Ovary (tissue), 9 donors: ENCODE measurements around the gene SLCO2B1. TPM values are rescaled to one million over a fixed set of nuclear protein-coding genes. Genes with fewer than 3 reads are reported as not detected.

Experiments
- DNase-seq, 5 donors: peaks; one replicate each; pipeline ENCODE4 v3.0.0-alpha.2; 2019 to 2020
- H3K27ac ChIP-seq, 2 donors: fragments of 200-600 bp; one replicate each; pipeline versions ENCODE4 v1.5.1 to v1.8.0; 2019 to 2022
- H3K27me3 ChIP-seq: fragments of 200-600 bp; one replicate; pipeline ENCODE4 v1.8.0; 2022
- H3K36me3 ChIP-seq: fragments of 200-600 bp; sonication (generic); one replicate; pipeline ENCODE4 v1.5.1; 2019
- H3K4me1 ChIP-seq: one replicate; pipeline ENCODE4 v1.8.1; 2013; ENCODE audit warnings: mild to moderate bottlenecking, moderate library complexity; ENCODE audit not compliant: insufficient read depth
- H3K4me3 ChIP-seq: fragments of 200-600 bp; sonication (generic); one replicate; pipeline ENCODE4 v1.5.1; 2017
- H3K9me3 ChIP-seq, 2 donors: fragments of 200-600 bp in 1 of 2; sonication (generic) in 1 of 2; one replicate each; pipeline versions ENCODE4 v1.5.1 to v1.8.1; 2013 to 2019; ENCODE audit warnings: mild to moderate bottlenecking in 1 of 2, moderate library complexity in 1 of 2
- EP300 ChIP-seq: sonication (generic); formaldehyde crosslinking; IDR thresholded peaks from one replicate; pipeline ENCODE4 v1.6.1; 2017; ENCODE audit warnings: antibody characterized with exemption
- POLR2A ChIP-seq: fragments of 450-650 bp; IDR thresholded peaks from one replicate; pipeline ENCODE4 v1.6.1; 2017; ENCODE audit warnings: antibody characterized with exemption, mild to moderate bottlenecking, moderate library complexity
- WGBS, 3 donors: extraction: QIAGEN DNeasy Blood & Tissue Kit in 1 of 3; methylation state at CpG; one replicate each; pipeline versions ENCODE4 v1.1.5 to v1.1.7; 2013 to 2017; 5-methylcytosine and 5-hydroxymethylcytosine counted together
- intact Hi-C, 4 donors: fragments of 100-400 bp; cut with DNase I; formaldehyde crosslinking; loops; one replicate each; pipeline versions ENCODE4 v1.11.0 to v1.15.1; 2022 to 2023
- polyA plus RNA-seq, 2 donors: library from polyadenylated mRNA; stranded (reverse); fragments of 200-250 nt in 1 of 2; fragments of 350-450 nt in 1 of 2; fragmentation: Illumina TruSeq in 1 of 2; extraction: RNeasy Lipid Tissue Mini Kit (QIAGEN cat#74804) in 1 of 2; gene quantifications; one replicate each; pipeline ENCODE4 v1.2.3, GENCODE V29; 2013 to 2014
- total RNA-seq, 7 donors: library from RNA; depleted of rRNA in 2 of 7; stranded (reverse); fragments of >200 nt in 2 of 7; fragmentation: NEBNext Ultra II Directional in 3 of 7; extraction: Animal tissue kit (Norgen Biotek cat#: 25700) in 3 of 7; gene quantifications; one replicate each; pipeline versions ENCODE4 v1.1.0 to v1.2.4, GENCODE V29; 2016 to 2023
- TF ChIP-seq, protein P1 (sequence below), 3 donors: fragments of 450-650 bp in 2 of 3; fragments of 200-600 bp in 1 of 3; IDR thresholded peaks; one replicate each; pipeline versions ENCODE4 v1.5.1 to v1.8.0; 2016 to 2022; ENCODE audit warnings: antibody characterized with exemption in 3 of 3, mild to moderate bottlenecking in 1 of 3
- donor health status: DM: no; HTN: no; CAD: no; lungs with moderate emphysema.
- donor health status: DM: no; HTN: no; CAD: no.
- donor health status: Bipolar disorder and iron deficiency.
- donor health status: DM: yes; HTN: yes; CAD: no.
- donor health status: DM: no; HTN: no; CAD: no.
- donor health status: DM: yes; HTN: yes; CAD: no.

Gene SLCO2B1
- total and polyA plus RNA-seq, 9 donors, result 12.6 to 79.4 (median 21.8) TPM

DNA sequence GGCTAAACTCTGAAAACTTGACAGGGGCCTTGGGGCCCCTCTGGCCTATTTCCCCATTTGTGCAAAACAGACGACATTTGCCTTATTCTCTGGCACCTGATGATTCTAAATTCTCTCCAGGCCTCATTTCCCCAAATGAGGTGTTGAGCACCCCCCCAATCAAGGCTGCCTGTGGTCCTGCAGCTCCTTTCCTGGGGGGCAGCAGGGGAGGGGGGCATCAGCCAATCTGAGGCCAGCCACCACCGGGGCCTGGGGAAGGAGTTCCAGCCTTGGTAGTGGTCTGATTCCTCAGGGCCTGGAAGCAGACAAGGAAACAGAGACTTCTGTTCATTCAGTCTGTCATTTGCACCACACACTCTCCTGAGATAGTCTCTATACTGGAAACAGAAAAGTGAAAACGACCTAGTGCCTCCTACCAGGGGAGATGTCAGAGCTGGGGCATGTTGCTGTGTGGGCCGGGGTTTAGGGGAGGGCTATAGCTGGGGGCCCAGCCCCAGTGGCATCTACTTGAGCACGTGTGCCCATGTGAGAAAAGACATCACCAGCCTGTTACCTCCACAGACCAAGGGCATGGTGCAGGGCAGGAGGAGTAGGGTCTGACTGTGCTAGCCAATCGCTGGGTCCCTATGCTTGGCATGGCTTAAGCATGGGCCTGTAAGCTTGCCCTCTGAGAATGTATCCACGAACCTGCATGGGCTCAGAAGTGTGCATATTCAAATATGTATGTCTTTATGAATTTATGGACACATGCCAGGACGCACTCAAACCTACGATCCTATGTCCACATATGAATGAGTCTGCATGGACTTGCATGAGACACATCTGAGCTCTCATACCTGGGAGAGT, 87.9 kb downstream of the SLCO2B1 start:
- peaks cover 4% of the 10 kb centered on the region for H3K4me1 ChIP-seq
- intact Hi-C loops, result no loop called here
- no peaks in the 10 kb centered on the region for H3K9me3 ChIP-seq
- no peaks in the 10 kb centered on the region for H3K27me3 ChIP-seq
- no peak for DNase-seq
- H3K36me3 ChIP-seq, result no peaks in the 10 kb centered on the region
- no peak overlapping the region for H3K4me3 ChIP-seq
- TF ChIP-seq POLR2A (no peak), EP300 (no peak)
- TF ChIP-seq, protein P1, sequence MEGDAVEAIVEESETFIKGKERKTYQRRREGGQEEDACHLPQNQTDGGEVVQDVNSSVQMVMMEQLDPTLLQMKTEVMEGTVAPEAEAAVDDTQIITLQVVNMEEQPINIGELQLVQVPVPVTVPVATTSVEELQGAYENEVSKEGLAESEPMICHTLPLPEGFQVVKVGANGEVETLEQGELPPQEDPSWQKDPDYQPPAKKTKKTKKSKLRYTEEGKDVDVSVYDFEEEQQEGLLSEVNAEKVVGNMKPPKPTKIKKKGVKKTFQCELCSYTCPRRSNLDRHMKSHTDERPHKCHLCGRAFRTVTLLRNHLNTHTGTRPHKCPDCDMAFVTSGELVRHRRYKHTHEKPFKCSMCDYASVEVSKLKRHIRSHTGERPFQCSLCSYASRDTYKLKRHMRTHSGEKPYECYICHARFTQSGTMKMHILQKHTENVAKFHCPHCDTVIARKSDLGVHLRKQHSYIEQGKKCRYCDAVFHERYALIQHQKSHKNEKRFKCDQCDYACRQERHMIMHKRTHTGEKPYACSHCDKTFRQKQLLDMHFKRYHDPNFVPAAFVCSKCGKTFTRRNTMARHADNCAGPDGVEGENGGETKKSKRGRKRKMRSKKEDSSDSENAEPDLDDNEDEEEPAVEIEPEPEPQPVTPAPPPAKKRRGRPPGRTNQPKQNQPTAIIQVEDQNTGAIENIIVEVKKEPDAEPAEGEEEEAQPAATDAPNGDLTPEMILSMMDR (IDR thresholded peaks at IDR 0.05), result no peak
- WGBS, 3 donors, result 81 to 86% (median 86%) methylated on average over 9 of the region's 9 CpGs
- no peak overlapping the region for H3K27ac ChIP-seq

- no peak for DNase-seq
- Histone ChIP-seq H3K9me3 (no peaks in the 10 kb centered on the region), H3K4me3 (no peak overlapping the region), H3K36me3 (no peaks in the 10 kb centered on the region), H3K27me3 (no peaks in the 10 kb centered on the region), H3K4me1 (peaks cover 4% of the 10 kb centered on the region), H3K27ac (no peak overlapping the region)
- WGBS, 3 donors, result 63 to 79% (median 64%) methylated on average over 10 of the region's 10 CpGs
- intact Hi-C loops, result loop anchor here in 2 of 4 donors (5.0 to 10.0 kb wide), 3 partner anchors 97 to 307 kb away; no protein-coding TSS in a partner anchor
- TF ChIP-seq, protein P1 (IDR thresholded peaks at IDR 0.05), result no peak
These were observed 88.8 kb downstream of the SLCO2B1 start for GRCh38 chr11:75239531-75240290.

DNA sequence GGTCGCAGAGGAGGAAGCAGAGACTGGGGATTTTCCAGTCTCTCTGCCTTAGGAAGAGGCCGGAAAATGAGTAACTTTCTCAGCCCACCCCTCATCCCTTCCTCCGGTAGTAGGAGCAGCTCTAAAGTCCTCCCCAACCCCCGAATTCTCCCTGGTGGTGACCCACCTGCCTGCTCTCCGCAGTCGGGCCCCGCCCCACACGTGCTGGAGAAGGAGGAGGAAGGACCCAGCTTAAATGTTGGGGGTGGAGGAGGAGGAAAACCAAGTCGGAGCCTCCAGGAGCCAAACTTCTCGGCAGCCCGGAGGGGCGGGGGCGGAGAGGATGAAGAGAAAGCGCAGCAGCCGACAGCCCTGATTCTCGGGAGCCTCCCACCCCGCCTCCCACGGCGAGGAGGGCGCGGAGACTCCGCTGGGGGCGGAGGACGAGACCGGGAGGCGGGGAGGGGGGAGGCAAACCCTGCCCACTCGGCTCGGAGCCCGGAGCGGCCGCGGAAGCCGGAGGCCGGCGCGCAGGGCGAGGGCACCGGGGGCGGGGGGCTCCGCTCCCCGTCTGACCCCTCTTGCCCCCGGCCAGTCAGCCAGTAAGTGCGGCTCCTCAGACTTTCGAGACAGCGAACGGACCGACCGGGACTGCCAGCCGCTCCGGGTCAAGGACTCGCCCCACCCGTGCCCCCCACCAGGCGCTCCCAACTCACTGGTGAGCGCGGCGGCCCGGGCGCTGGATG, 89.6 kb downstream of the SLCO2B1 start, which contains the start of gene TPBGL:
Gene TPBGL, plus strand, starts transcription at position 464 of the 725 bp plus-strand sequence. CDS start 276 bp downstream, outside the sequence.
- H3K4me1 ChIP-seq, result peaks cover 4% of the 10 kb centered on the region
- peak in 3 of 5 donors; percentile 33 to 60 (median 53) for DNase-seq
- TF ChIP-seq EP300 (no peak), POLR2A (no peak)
- TF ChIP-seq, protein P1 (IDR thresholded peaks at IDR 0.05), result no peak
- intact Hi-C loops, result loop anchor here in 2 of 4 donors (5.0 to 10.0 kb wide), 3 partner anchors 98 to 308 kb away; no protein-coding TSS in a partner anchor
- whole genome bisulfite sequencing, 3 donors, result 1 to 3% (median 3%) methylated on average over 43 to 58 of the region's 58 CpGs
- H3K27ac ChIP-seq, result no peak within 1 kb of the TSS
- H3K4me3 ChIP-seq, result peak within 1 kb of the TSS; percentile 40
- H3K27me3 ChIP-seq, result no peaks in the 10 kb centered on the region
- no peaks in the 10 kb centered on the region for H3K36me3 ChIP-seq
- H3K9me3 ChIP-seq, result no peaks in the 10 kb centered on the region
